ENCODE results near the gene ZNF772. TPM values are rescaled to one million over a fixed set of nuclear protein-coding genes. Genes with fewer than 3 reads are reported as not detected.

Gene ZNF772
- total and polyA plus RNA-seq, 2 donors (not counting 1 experiment from before 2014, with no cell fraction given): 7.5 to 29.7 TPM

- peak within 1 kb of the TSS; percentile 60 for H3K27ac ChIP-seq (ENCODE audit: insufficient read depth, low read length)
These were observed 42.0 kb downstream of the ZNF772 start, which contains the start of gene ZNF749 for GRCh38 chr19:57435062-57435978. Gene ZNF749 (plus strand): TSS chr19:57435325. CDS start chr19:57435579, 254 bp downstream.

DNA sequence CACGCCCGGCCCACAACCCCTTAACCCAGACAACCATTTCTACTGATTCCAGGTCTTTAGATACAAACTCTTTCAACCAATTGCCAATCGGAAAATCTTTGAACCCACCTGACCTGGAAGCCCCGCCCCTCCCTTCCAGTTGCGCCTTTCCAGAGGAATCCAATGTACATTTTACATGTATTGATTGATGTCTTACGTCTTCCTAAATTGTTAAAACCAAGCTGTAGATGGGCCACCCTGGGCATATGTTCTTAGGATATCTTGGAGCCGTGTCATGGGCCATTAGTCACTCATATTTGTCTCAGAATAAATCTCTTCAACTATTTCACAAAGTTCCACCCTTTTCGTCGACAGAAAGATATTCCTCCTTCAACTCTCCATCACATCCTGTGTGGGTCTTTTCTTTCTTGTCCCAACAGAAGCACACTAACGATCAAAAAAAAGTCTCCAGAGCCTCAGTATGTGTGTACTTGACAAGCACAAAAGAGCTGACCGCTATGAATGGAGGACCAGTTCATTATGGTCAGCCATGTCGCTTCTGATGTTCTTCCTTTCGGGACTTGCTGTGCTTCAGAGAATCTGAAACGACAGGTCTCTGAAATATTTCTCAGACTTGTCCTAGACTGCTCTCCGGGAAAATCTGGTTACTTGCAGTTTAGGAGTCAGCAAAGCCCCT lies 42.8 kb downstream of the ZNF772 start:
- Histone ChIP-seq H3K27ac (ENCODE audit: insufficient read depth, low read length) (peak overlapping the region; percentile 60), H3K4me2 (ENCODE audit: extremely low read depth, insufficient read depth, low read length) (peak overlapping the region; percentile 69)

More at GRCh38 chr19:57435062-57435978, 42.0 kb downstream of the ZNF772 start, which contains the start of gene ZNF749:
- Histone ChIP-seq H3K4me2 (ENCODE audit: extremely low read depth, insufficient read depth, low read length) (peak within 1 kb of the TSS; percentile 73), H3K9me3 (ENCODE audit: control insufficient read depth, insufficient read depth, low read depth, low read length) (no peaks in the 10 kb centered on the region), H3K9ac (ENCODE audit: insufficient read depth, low read length) (peak within 1 kb of the TSS; percentile 68), H3K36me3 (ENCODE audit: control insufficient read depth, insufficient read depth, low read length) (no peaks in the 10 kb centered on the region), H3K4me1 (ENCODE audit: control insufficient read depth, extremely low read depth, insufficient read depth, low read length) (peaks cover 5% of the 10 kb centered on the region), H3K79me2 (ENCODE audit: control insufficient read depth, insufficient read depth, low read length) (peaks cover 31% of the 10 kb centered on the region), H4K20me1 (ENCODE audit: control insufficient read depth, extremely low read depth, insufficient read depth, low read length) (no peaks in the 10 kb centered on the region), H3K27me3 (ENCODE audit: control insufficient read depth, insufficient read depth, low read length) (no peaks in the 10 kb centered on the region), H3K4me3 (replicated peaks in 1 of 4; ENCODE audit: control extremely low read depth in 1 of 4, insufficient read depth in 1 of 4, low read depth in 3 of 4, low read length in 4 of 4) (peak within 1 kb of the TSS; percentile 68 to 88 (median 78)), H2AFZ (ENCODE audit: low read length) (peak within 1 kb of the TSS; percentile 98)
- DNase-seq (ENCODE audit: low read depth in 2 of 2): peak; percentile 96 to 98
- no peak for TF ChIP-seq EZH2 (IDR thresholded peaks at IDR 0.05; ENCODE audit: low read length, missing control alignments)
- TF ChIP-seq, protein P1, sequence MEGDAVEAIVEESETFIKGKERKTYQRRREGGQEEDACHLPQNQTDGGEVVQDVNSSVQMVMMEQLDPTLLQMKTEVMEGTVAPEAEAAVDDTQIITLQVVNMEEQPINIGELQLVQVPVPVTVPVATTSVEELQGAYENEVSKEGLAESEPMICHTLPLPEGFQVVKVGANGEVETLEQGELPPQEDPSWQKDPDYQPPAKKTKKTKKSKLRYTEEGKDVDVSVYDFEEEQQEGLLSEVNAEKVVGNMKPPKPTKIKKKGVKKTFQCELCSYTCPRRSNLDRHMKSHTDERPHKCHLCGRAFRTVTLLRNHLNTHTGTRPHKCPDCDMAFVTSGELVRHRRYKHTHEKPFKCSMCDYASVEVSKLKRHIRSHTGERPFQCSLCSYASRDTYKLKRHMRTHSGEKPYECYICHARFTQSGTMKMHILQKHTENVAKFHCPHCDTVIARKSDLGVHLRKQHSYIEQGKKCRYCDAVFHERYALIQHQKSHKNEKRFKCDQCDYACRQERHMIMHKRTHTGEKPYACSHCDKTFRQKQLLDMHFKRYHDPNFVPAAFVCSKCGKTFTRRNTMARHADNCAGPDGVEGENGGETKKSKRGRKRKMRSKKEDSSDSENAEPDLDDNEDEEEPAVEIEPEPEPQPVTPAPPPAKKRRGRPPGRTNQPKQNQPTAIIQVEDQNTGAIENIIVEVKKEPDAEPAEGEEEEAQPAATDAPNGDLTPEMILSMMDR (conservative IDR thresholded peaks at IDR 0.05 in 1 of 2, IDR thresholded peaks at IDR 0.05 in 1 of 2; ENCODE audit: low read depth in 1 of 2, low read length in 2 of 2): no peak

More for the DNA sequence above, 42.8 kb downstream of the ZNF772 start:
- Histone ChIP-seq H3K9me3 (ENCODE audit: control insufficient read depth, insufficient read depth, low read depth, low read length) (no peaks in the 10 kb centered on the region), H3K36me3 (ENCODE audit: control insufficient read depth, insufficient read depth, low read length) (no peaks in the 10 kb centered on the region), H3K9ac (ENCODE audit: insufficient read depth, low read length) (peak overlapping the region; percentile 21), H3K79me2 (ENCODE audit: control insufficient read depth, insufficient read depth, low read length) (peaks cover 26% of the 10 kb centered on the region), H3K4me3 (replicated peaks in 1 of 4; ENCODE audit: control extremely low read depth in 1 of 4, insufficient read depth in 1 of 4, low read depth in 3 of 4, low read length in 4 of 4) (peak overlapping the region; percentile 68 to 88 (median 78)), H3K4me1 (ENCODE audit: control insufficient read depth, extremely low read depth, insufficient read depth, low read length) (peaks cover 5% of the 10 kb centered on the region), H4K20me1 (ENCODE audit: control insufficient read depth, extremely low read depth, insufficient read depth, low read length) (no peaks in the 10 kb centered on the region), H2AFZ (ENCODE audit: low read length) (peak overlapping the region; percentile 93), H3K27me3 (ENCODE audit: control insufficient read depth, insufficient read depth, low read length) (no peaks in the 10 kb centered on the region)
- TF ChIP-seq, protein P1 (conservative IDR thresholded peaks at IDR 0.05 in 1 of 2, IDR thresholded peaks at IDR 0.05 in 1 of 2; ENCODE audit: low read depth in 1 of 2, low read length in 2 of 2): no peak
- no peak for TF ChIP-seq EZH2 (IDR thresholded peaks at IDR 0.05; ENCODE audit: low read length, missing control alignments)
- no peak for DNase-seq (ENCODE audit: low read depth in 2 of 2)

Data from fibroblast of lung (primary cell).